GM10266 (cell line): Measurements from ENCODE around the gene VPS36.

Experiments used
- DNase-seq: peaks from one replicate; pipeline ENCODE4 v3.0.0; 2012; ENCODE audit errors: extremely low spot score
- CTCF ChIP-seq: IDR thresholded peaks from 2 replicates; pipeline ENCODE4 v1.5.1; 2012; ENCODE audit warnings: mild to moderate bottlenecking, low read depth; ENCODE audit not compliant: control insufficient read depth, insufficient read depth; ENCODE audit errors: missing control alignments

Gene VPS36

GRCh38 chr13:52455677-52456041 is 5.2 kb upstream of the VPS36 start:
- DNase-seq = peak; percentile 82
- TF ChIP-seq CTCF = no peak

- peak; percentile 96 for DNase-seq
- TF ChIP-seq CTCF = no peak
These were observed 4.6 kb upstream of the VPS36 start, which contains the start of gene CKAP2 for GRCh38 chr13:52454820-52455676. CKAP2 (plus strand) TSS chr13:52455478; CDS start chr13:52455557, 79 bp downstream.

- DNase-seq = peak; percentile 64
- TF ChIP-seq CTCF = no peak
These were observed 4.0 kb upstream of the VPS36 start for GRCh38 chr13:52454459-52454819.

- no peak for DNase-seq
- TF ChIP-seq CTCF = no peak
These were observed 2.0 kb upstream of the VPS36 start for GRCh38 chr13:52452470-52452869.

- DNase-seq = no peak
- no peak for TF ChIP-seq CTCF
These were observed 836 bp upstream of the VPS36 start for GRCh38 chr13:52451135-52451804.

- no peak for DNase-seq
These were observed 321 bp upstream of the VPS36 start for GRCh38 chr13:52450793-52451116.

More at GRCh38 chr13:52450793-52451116, 321 bp upstream of the VPS36 start:
- no peak for TF ChIP-seq CTCF
